AG04449 (cell line): ENCODE data around the gene MYBPC2.

Experiments
- CTCF ChIA-PET: fragments of 350-600 bp; formaldehyde crosslinking; extraction: SDS; loops from one replicate; lab custom pipeline; 2021; ENCODE audit warnings: antibody characterized with exemption; lab: Yijun Ruan, JAX
- POLR2A ChIA-PET: fragments of 400-600, 350-600 bp; formaldehyde crosslinking; extraction: SDS; loops from one replicate; lab custom pipeline; 2020; ENCODE audit warnings: antibody characterized with exemption, inconsistent platforms; lab: Yijun Ruan, JAX
- DNase-seq: peaks from one replicate; pipeline ENCODE4 v3.0.0-alpha.2; 2010; ENCODE audit warnings: low read depth, low spot score
- H3K4me3 ChIP-seq: 2 replicates; pipeline ENCODE4 v1.5.1; 2011; ENCODE audit warnings: low read depth, mild to moderate bottlenecking, control low read depth, low read length
- CTCF ChIP-seq: IDR thresholded peaks from one replicate; pipeline ENCODE4 v1.5.1; 2011; ENCODE audit warnings: mild to moderate bottlenecking, moderate library complexity, low read length, control low read depth, inconsistent platforms; ENCODE audit not compliant: insufficient read depth; ENCODE audit errors: missing control alignments

The MYBPC2 gene

DNA sequence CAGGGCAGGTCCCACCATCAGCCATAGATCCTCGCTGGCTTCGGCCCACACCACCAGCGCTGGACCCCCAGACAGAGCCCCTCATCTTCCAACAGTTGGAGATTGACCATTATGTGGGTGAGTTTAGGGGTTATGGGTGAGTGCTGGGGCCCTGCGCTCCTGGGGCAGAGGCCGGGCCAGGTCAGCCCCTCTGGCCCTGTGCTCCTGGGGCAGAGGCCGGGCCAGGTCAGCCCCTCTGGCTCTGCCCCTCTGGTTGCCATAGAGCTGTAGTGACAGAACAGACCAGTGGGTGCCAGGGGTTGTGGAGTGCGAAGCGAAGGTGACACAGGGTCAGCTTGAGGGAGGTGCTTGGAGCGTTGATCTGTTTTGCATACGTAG is 33.3 kb upstream of the MYBPC2 start:
- POLR2A ChIA-PET = no interaction called here
- CTCF ChIA-PET = no interaction called here
- DNase-seq = no peak
- no peak for TF ChIP-seq CTCF
- no peak overlapping the region for H3K4me3 ChIP-seq

DNA sequence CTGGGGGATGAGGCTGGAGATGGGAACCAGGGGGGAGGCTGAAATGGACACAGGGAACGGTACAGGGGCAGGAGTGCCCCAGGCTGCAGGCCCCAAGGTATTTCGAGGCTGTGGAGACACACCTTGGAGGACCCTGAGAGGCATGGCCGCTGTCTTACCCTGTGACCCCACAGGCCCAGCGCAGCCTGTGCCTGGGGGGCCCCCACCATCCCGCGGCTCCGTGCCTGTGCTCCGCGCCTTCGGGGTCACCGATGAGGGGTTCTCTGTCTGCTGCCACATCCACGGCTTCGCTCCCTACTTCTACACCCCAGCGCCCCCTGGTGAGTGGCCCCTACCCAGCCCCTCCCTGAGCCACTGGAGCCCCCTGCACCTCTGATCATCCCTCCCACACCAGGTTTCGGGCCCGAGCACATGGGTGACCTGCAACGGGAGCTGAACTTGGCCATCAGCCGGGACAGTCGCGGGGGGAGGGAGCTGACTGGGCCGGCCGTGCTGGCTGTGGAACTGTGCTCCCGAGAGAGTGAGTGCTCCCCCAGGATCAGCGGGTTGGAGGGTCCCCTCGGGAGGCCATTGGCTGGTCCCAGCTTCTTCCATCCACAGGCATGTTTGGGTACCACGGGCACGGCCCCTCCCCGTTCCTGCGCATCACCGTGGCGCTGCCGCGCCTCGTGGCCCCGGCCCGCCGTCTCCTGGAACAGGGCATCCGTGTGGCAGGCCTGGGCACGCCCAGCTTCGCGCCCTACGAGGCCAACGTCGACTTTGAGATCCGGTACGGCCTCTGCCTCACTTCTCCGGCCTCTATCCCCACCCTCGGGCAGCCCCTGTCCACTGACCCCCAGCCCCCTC is 30.9 kb upstream of the MYBPC2 start:
- H3K4me3 ChIP-seq = no peak overlapping the region
- ChIA-PET CTCF (interaction anchor here (0.8 kb wide), 1 partner anchor 13 kb away, joined by 3 read pairs; no protein-coding TSS in a partner anchor), POLR2A (no interaction called here)
- DNase-seq = no peak
- TF ChIP-seq CTCF = no peak

- CTCF ChIA-PET = interaction anchor here (0.8 kb wide), 1 partner anchor 12 kb away, joined by 3 read pairs; no protein-coding TSS in a partner anchor
- TF ChIP-seq CTCF = no peak
- DNase-seq = no peak
- no peak overlapping the region for H3K4me3 ChIP-seq
- POLR2A ChIA-PET = no interaction called here
These were observed 30.0 kb upstream of the MYBPC2 start for GRCh38 chr19:50402544-50403301.

GRCh38 chr19:50406156-50406820 is 26.4 kb upstream of the MYBPC2 start:
- POLR2A ChIA-PET = no interaction called here
- no peak for TF ChIP-seq CTCF
- CTCF ChIA-PET = no interaction called here
- H3K4me3 ChIP-seq = no peak overlapping the region
- no peak for DNase-seq

- CTCF ChIA-PET = no interaction called here
- no peak for DNase-seq
- POLR2A ChIA-PET = no interaction called here
- TF ChIP-seq CTCF = no peak
- H3K4me3 ChIP-seq = no peak overlapping the region
These were observed 25.9 kb upstream of the MYBPC2 start for GRCh38 chr19:50406829-50407228.

GRCh38 chr19:50409347-50409746 is 23.3 kb upstream of the MYBPC2 start:
- POLR2A ChIA-PET = interaction anchor here (1.9 kb wide), 1 partner anchor 25 kb away, joined by 4 read pairs; the partner anchor contains the start of gene POLD1
- CTCF ChIA-PET = interaction anchor here (1.3 to 2.6 kb wide), 2 partner anchors 9 to 41 kb away, joined by 3 to 10 read pairs; no protein-coding TSS in a partner anchor
- TF ChIP-seq CTCF = no peak
- no peak for DNase-seq
- no peak overlapping the region for H3K4me3 ChIP-seq
